GM18861 (cell line): ENCODE measurements around the gene NAP1L4.

ENCODE experiments used
- ATAC-seq: cut with Tn5 transposase; IDR thresholded peaks from one replicate; pipeline ENCODE4 v1.9.1; 2021; ENCODE audit not compliant: unreplicated experiment

The NAP1L4 gene

DNA sequence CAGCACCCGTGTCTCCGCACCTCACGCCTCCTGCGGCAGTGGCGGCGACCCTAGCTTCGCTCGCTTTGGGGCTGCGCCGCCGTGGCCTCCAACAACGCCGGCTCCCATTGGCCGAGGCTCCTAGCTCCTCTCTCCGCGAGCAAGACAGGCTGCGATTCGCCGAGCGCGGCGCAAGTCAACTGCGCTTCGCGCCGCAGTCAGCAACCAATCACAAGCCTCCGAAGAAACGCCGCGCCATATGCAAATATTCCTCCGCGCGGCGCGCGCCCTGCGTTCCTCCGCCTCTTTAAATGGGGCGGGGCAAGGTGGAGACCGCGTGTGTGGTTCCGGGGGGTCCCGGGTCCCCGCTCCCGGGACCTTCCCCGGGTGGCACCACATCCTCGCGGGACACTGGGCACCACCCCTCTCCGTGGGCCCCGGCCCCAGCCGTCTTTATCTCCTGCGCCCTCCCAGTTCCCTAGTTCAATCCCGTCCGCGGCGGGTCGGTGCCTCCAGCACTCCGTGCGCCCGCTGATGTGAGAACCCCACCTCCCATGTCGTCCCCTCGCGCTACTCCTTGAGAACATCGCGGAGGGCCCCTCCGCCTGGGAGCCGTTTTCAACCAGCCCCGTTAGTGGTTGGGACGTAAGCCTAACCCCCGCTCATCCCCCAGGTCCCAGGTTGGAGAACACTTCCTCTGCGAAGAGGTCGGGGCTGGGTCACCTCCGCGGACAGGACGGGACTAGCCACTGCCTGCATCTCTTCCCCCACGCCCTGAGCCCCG lies at the start of gene NAP1L4:
Gene NAP1L4 (minus strand): TSS at position 96 of the 763 bp plus-strand sequence. CDS start 13,109 bp downstream, outside the sequence.
- peak; percentile 83 for ATAC-seq

DNA sequence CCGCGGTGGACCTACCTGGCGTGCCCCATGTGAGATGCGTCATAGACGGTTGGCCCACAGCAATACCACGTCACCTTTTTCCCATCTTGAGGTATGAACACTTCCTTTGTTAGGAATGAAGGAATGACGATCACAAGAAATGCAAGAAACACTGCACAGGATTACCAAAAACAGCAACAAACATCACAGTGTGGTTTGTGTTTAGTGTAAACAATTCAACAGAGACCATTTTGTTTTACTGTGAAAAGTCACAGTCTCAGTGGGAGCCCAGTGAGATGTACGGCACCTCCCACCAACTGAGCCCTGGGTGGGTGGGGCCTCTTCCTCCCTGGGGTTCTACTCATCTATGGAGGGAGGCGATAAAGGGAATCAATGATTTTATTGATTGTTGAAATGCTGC lies 48.8 kb upstream of the NAP1L4 start:
- no peak for ATAC-seq

- ATAC-seq = no peak
Measured at GRCh38 chr11:3037945-3038271, 45.8 kb upstream of the NAP1L4 start.

DNA sequence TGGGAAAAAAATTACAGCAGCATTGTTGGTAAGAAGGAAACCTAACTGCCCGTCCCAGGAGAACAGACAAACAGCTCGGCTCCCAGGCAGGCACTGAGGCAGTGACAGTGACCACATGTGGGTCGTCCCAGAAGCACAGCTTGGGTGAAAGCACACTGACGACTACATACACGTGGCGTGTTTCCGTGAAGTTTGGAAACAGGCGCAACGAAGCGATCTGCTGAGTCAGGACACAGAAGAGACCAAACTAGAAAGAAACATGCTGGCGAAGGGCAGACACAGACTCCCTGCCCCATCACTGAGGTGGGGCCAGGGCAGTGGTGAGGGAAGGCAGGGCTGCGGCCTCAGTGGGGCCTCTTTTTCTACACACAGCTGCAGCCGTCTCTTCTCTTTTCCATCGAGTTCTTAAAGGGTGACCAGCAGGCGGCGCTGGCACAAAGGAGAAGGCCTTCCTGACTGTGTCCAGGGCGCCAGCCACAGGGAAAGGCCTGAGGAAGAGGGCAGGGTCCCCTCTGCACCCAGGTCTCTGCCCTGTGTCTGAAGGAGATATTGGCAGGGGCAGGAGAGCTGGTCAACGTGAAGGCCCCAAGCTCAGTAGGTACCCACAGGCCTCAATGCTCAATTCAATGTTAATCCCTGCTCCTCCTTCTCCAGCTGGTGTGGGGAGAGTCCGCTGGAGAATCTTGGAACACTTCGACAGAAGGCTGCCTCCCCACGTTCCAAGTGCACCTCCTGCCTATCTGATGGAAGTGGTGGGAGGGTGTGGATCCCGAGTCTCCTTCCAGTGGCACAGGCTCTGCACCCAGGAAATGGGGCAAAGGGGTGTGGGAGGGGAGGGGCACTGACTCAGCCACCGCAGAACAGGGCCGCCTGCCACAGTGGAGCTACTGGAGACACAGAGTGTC lies 45.2 kb upstream of the NAP1L4 start:
- ATAC-seq = no peak

- ATAC-seq = no peak
Measured at GRCh38 chr11:3036419-3036818, 44.3 kb upstream of the NAP1L4 start.

DNA sequence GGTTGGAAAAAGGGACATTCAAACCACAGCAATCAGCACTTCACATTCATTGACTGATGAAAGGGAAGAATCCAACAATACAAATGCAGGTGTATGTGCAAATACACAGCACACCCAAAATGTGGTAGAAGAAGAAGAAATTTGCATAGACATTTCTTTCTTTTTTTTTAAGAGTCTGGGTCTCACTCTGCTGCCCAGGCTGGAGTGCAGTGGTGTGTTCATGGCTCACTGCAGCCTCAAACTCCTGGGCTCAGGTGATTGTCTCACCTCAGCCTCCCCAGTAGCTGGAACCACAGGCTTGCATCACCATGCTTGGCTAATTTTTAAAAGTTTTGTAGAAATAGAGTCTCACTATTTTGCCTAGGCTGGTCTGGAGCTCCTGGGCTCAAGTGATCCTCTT lies 43.2 kb upstream of the NAP1L4 start:
- no peak for ATAC-seq

DNA sequence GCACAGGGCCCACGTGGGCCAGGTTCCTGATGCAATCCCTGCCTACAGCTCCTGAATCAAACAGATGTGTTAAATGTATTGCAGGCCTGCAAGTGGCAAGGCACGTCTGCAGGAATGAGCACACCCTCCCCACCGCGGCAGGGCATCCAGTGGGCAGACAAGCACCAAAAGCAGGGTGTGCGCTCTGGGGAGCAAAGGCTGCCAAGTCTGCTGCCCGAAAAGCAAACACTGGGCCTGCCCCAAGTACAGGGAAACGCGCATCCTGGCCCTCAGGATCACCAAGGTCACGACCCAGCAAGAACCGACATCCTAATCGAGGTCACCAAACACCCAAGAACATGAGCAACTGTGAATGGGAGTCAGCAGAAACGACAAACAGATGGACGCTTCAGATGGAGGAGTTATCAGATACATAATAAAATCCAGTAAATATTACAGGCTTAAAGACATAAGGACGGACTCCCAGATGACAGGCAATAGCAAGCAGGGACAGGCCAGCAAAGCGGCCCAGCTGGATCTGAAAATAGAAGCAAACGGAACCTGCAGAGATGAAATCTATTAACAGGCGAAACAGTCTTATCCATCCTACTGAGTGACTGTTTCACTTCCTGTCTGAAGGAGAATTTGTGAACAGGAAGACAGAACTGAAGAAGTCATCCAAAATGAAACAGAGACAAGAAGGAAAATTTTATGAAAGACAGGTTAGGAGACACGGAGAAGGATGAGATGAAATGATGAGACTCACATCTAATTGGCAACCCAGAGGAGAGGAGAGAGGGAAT lies 38.4 kb upstream of the NAP1L4 start:
- no peak for ATAC-seq

DNA sequence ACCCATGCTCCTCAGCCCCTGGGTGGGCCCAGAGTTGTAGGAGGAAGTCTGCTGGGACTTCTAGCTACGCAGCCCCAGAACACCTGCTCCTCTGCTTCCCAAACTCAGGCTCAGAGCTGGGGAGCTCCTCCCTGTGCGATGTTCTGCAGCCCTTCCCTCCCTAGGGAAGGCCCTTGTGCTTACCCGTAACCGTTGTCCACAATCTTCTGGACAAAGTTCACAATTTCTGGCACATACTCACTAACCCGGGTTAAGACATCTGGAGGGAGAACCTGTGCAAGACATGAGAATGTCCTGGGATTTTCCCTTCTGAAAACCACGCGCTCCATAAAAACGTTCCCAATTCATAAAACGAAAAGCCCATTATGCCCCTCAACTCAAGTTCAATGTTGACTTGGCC lies 36.7 kb upstream of the NAP1L4 start:
- ATAC-seq = no peak

GRCh38 chr11:3026803-3027202 lies 34.7 kb upstream of the NAP1L4 start:
- no peak for ATAC-seq

- ATAC-seq = no peak
Measured at GRCh38 chr11:3022982-3023381, 30.9 kb upstream of the NAP1L4 start.

- ATAC-seq = peak; percentile 56
Measured at GRCh38 chr11:3022300-3022967, 30.3 kb upstream of the NAP1L4 start.

DNA sequence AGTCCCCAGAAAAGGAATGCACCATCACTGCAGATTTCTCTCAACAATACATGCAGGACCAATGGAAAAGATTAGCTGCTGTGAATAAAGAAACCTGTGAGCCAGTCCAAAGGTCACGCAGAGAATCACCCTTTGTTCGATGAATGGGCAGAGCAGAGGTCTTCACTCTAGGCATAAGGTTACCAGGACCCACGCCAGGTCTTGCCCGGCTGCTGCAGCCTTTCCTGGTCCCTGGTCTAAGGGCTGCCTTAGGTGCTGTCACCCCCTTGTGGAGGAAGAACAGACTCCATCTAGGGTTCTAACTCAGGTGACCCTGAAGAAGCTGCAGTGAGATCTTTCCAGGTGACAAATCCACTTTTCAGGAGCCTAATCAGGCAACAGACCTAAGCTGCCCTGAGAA lies 29.0 kb upstream of the NAP1L4 start:
- no peak for ATAC-seq

DNA sequence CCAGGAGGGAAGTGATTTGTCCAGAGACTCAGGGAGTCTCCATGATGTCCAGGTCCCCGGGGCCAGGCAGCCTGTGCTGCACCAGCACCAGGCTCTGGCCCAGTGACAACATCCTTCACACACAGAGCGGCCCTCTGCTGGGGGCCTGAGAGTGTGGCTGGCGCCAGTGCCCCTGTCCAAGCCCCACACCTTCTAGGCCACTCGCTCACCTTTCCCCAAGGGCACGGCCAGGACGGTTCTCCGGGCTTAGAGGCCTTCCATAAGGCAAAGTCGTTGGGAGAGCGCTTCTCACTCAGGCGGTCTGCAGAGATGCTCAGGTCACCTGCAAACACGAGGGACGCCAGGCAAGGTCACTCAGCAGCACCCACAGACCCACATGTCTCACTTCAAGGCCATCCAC lies 27.9 kb upstream of the NAP1L4 start:
- no peak for ATAC-seq

GRCh38 chr11:3018596-3018995 lies 26.5 kb upstream of the NAP1L4 start:
- ATAC-seq = no peak

DNA sequence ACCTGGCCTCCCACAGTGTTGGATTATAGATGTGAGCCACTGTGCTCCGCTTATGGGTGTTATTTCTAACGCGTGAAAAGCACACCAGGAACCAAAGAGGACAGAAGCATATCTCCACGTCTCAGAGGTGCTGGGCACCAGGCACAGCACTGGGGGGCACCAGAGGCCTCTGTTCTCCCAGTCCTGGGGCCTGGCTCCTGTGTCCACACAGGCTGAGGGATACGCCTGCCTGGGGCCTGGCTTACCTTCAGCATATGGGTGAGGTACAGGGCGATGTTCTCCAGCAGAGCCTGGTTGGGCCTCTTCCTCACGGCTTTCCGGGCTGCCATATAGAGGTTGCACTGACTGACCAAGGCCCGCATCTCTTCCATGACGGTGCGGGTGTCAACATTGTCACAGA lies 24.7 kb upstream of the NAP1L4 start:
- no peak for ATAC-seq

- no peak for ATAC-seq
Measured at GRCh38 chr11:3015796-3016195, 23.7 kb upstream of the NAP1L4 start.

GRCh38 chr11:3014943-3015342 lies 22.8 kb upstream of the NAP1L4 start:
- ATAC-seq = no peak

DNA sequence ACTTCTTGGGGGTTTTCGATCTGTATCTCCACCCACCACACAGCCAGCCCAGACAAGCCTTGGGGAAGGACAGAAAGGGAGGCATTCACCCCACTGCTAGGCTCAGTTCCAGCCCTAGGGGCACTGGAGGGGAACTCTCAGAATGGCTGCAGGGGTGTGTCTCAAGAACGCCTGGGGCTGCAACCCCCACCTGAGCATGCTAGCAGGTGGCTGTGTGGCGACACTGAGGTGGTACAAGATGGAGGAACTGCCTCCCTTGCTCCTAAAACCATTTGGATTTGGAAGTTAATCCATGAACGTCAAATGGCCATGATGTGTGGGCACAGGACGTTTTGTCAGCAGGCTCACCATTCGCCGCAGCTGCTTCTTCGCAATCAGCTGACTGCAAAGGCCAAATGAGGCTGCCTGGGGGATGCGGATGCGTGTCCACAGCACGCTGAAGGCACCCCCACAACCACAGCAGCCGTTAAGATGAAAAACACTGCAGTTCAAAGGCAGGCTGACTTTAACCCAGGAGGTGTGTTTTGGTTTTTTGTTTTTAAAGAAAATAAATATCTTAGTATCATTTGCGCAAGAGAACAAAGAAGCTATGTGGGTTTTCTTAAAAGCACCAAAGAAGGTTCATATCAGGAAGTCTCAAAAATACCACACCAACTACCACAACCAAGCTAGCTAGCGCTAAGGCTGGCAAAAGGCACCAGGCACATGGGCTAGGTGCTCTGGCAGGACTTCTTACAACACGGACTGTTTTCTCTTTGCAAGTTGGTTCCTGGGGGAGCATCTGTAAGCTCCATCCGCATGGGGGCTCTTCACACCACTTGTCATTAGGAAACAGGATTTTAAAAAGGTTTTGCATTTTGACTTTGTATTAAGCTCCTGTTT lies 22.2 kb upstream of the NAP1L4 start:
- no peak for ATAC-seq

- ATAC-seq = no peak
Measured at GRCh38 chr11:3011891-3012885, 20.1 kb upstream of the NAP1L4 start.
